ENCODE data around the gene TGFB3. TPM values are rescaled to one million over a fixed set of nuclear protein-coding genes. Genes with fewer than 3 reads are reported as not detected.

Gene TGFB3
- total and polyA plus RNA-seq, 2 of the 13 experiments (the other 11 are each of a cell fraction or from before 2014, with no cell fraction given), result 1.4 to 2.5 TPM

DNA sequence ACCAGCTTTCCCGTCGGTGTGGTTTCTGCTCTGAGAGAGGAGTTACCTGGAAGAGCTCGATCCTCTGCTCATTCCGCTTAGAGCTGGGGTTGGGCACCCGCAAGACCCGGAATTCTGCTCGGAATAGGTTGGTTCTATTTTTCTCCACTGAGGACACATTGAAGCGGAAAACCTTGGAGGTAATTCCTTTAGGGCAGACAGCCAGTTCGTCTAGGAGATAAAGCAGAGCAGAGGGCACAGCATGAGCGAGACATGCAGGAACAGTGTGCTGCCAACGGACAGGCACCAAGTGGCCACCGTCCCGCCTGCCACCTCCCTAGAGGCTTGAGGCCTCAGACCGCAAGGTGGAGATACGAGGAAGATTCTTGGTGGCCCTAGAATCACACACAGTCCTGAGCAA is 10.3 kb downstream of the TGFB3 start:
- Histone ChIP-seq H3K79me2 (ENCODE audit: insufficient read depth, low read length) (no peaks in the 10 kb centered on the region), H3K27ac (ENCODE audit: extremely low read length, insufficient read depth, low read length) (no peak overlapping the region), H3K27me3 (ENCODE audit: control insufficient read depth in 1 of 2, insufficient read depth in 2 of 2, low read length in 2 of 2) (no peaks in the 10 kb centered on the region), H3K4me3 (replicated peaks in 1 of 3; ENCODE audit: insufficient read depth in 1 of 3, low read depth in 2 of 3, low read length in 3 of 3) (no peak overlapping the region), H3K4me2 (ENCODE audit: low read depth, low read length) (no peak overlapping the region), H2AFZ (ENCODE audit: low read length) (no peak overlapping the region), H3K9ac (ENCODE audit: insufficient read depth, low read depth, low read length) (no peak overlapping the region), H3K9me3 (ENCODE audit: low read length) (no peaks in the 10 kb centered on the region), H4K20me1 (ENCODE audit: insufficient read depth, low read length) (no peaks in the 10 kb centered on the region), H3K4me1 (ENCODE audit: insufficient read depth, low read length) (no peaks in the 10 kb centered on the region), H3K36me3 (replicated peaks in 1 of 2; ENCODE audit: control insufficient read depth in 1 of 2, insufficient read depth in 2 of 2, low read length in 2 of 2) (no peaks in the 10 kb centered on the region)
- DNase-seq (ENCODE audit: low spot score), result no peak
- ChIA-PET CTCF (ENCODE audit: low intra/inter-chr PET ratio, low total read pairs) (no interaction called here), POLR2A (no interaction called here)
- ATAC-seq, result no peak
- in situ Hi-C loops (cut with HindIII; ENCODE audit: extremely low pct_ligation_motif_present, low pct_unique_long_range_greater_than_20kb), result no loop called here
- no peak for FAIRE-seq
- TF ChIP-seq STAT5B (CRISPR knock-in tag; IDR thresholded peaks at IDR 0.05) (no peak), SRY (CRISPR knock-in tag; IDR thresholded peaks at IDR 0.05) (no peak)
- intact Hi-C loops (cut with micrococcal nuclease; ENCODE audit: unreplicated experiment), result no loop called here
- BruUV-seq (replicated peaks), result no TSS peak
- 100% methylated on average over 6 of the region's 15 CpGs for WGBS (ENCODE audit: low lambda C conversion rate)

DNA sequence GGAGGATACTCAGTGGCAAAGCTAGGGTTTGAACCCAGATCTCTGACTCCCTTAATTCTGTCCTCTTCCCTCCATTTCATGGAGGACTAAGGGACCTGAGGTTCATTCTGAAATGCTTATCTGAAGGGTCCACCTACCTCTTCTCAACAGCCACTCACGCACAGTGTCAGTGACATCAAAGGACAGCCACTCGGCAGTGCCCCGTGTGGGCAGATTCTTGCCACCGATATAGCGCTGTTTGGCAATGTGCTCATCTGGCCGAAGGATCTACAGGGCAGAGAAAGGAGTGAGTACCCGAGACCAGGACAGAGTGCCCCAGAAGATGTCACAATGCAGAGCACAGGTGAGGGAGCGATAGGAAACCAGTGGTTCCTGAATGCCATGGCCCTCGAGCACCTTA is 10.8 kb downstream of the TGFB3 start:
- ChIA-PET POLR2A (no interaction called here), CTCF (ENCODE audit: low intra/inter-chr PET ratio, low total read pairs) (no interaction called here)
- H3K27me3 ChIP-seq (ENCODE audit: control insufficient read depth in 1 of 2, insufficient read depth in 2 of 2, low read length in 2 of 2), result no peaks in the 10 kb centered on the region
- H3K36me3 ChIP-seq (replicated peaks in 1 of 2; ENCODE audit: control insufficient read depth in 1 of 2, insufficient read depth in 2 of 2, low read length in 2 of 2), result no peaks in the 10 kb centered on the region
- WGBS (ENCODE audit: low lambda C conversion rate), result 89% methylated on average over 9 of the region's 9 CpGs
- no peaks in the 10 kb centered on the region for H3K4me1 ChIP-seq (ENCODE audit: insufficient read depth, low read length)
- no peaks in the 10 kb centered on the region for H4K20me1 ChIP-seq (ENCODE audit: insufficient read depth, low read length)
- no peak for FAIRE-seq
- H3K9me3 ChIP-seq (ENCODE audit: low read length), result no peaks in the 10 kb centered on the region
- no peaks in the 10 kb centered on the region for H3K79me2 ChIP-seq (ENCODE audit: insufficient read depth, low read length)
- TF ChIP-seq ZNF547 (CRISPR knock-in tag; IDR thresholded peaks at IDR 0.05), result no peak
- no peak for ATAC-seq
- H3K4me3 ChIP-seq (replicated peaks in 1 of 3; ENCODE audit: insufficient read depth in 1 of 3, low read depth in 2 of 3, low read length in 3 of 3), result no peak overlapping the region
- H3K4me2 ChIP-seq (ENCODE audit: low read depth, low read length), result no peak overlapping the region
- in situ Hi-C loops (cut with HindIII; ENCODE audit: extremely low pct_ligation_motif_present, low pct_unique_long_range_greater_than_20kb), result no loop called here
- DNase-seq (ENCODE audit: low spot score), result no peak
- no TSS peak for BruUV-seq (replicated peaks)
- H3K27ac ChIP-seq (ENCODE audit: extremely low read length, insufficient read depth, low read length), result no peak overlapping the region
- intact Hi-C loops (cut with micrococcal nuclease; ENCODE audit: unreplicated experiment), result no loop called here
- no peak overlapping the region for H3K9ac ChIP-seq (ENCODE audit: insufficient read depth, low read depth, low read length)
- no peak overlapping the region for H2AFZ ChIP-seq (ENCODE audit: low read length)

DNA sequence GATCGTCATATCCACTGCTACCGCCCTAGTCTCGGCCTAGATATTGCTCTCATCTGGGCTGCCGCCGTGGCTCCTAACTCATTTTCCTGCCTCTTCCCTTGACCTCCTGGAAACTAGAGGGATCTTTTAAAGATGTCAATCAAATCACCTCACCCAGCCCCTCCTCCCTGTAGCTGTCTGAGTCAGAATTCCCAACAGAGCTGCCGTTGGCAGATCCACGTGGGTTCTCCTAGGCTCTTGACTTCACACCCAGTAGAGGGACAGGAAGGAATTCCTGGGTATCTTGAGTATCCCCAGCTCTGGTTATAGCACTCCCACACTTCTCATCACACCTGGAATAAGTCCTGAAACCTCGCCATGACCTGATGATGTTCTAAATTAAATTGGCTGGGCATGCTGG is 11.9 kb downstream of the TGFB3 start:
- CTCF ChIA-PET (ENCODE audit: low intra/inter-chr PET ratio, low total read pairs), result no interaction called here
- H3K79me2 ChIP-seq (ENCODE audit: insufficient read depth, low read length), result no peaks in the 10 kb centered on the region
- H3K27me3 ChIP-seq (ENCODE audit: control insufficient read depth in 1 of 2, insufficient read depth in 2 of 2, low read length in 2 of 2), result no peaks in the 10 kb centered on the region
- WGBS (ENCODE audit: low lambda C conversion rate), result 84% methylated on average over 8 of the region's 8 CpGs
- POLR2A ChIA-PET, result no interaction called here
- in situ Hi-C loops (cut with HindIII; ENCODE audit: extremely low pct_ligation_motif_present, low pct_unique_long_range_greater_than_20kb) (no loop called here), intact Hi-C loops (cut with micrococcal nuclease; ENCODE audit: unreplicated experiment) (no loop called here)
- H3K4me3 ChIP-seq (replicated peaks in 1 of 3; ENCODE audit: insufficient read depth in 1 of 3, low read depth in 2 of 3, low read length in 3 of 3), result no peak overlapping the region
- no peak overlapping the region for H2AFZ ChIP-seq (ENCODE audit: low read length)
- H3K36me3 ChIP-seq (replicated peaks in 1 of 2; ENCODE audit: control insufficient read depth in 1 of 2, insufficient read depth in 2 of 2, low read length in 2 of 2), result no peaks in the 10 kb centered on the region
- ATAC-seq (no peak), FAIRE-seq (no peak), DNase-seq (ENCODE audit: low spot score) (no peak)
- H3K27ac ChIP-seq (ENCODE audit: extremely low read length, insufficient read depth, low read length), result no peak overlapping the region
- no peaks in the 10 kb centered on the region for H3K9me3 ChIP-seq (ENCODE audit: low read length)
- no peak overlapping the region for H3K4me2 ChIP-seq (ENCODE audit: low read depth, low read length)
- H3K4me1 ChIP-seq (ENCODE audit: insufficient read depth, low read length), result no peaks in the 10 kb centered on the region
- H3K9ac ChIP-seq (ENCODE audit: insufficient read depth, low read depth, low read length), result no peak overlapping the region
- H4K20me1 ChIP-seq (ENCODE audit: insufficient read depth, low read length), result no peaks in the 10 kb centered on the region
- BruUV-seq (replicated peaks), result no TSS peak
- TF ChIP-seq ETV5 (CRISPR knock-in tag; IDR thresholded peaks at IDR 0.05; ENCODE audit: borderline replicate concordance) (no peak), YEATS4 (CRISPR knock-in tag; IDR thresholded peaks at IDR 0.05; ENCODE audit: borderline replicate concordance) (no peak), PHB2 (IDR thresholded peaks at IDR 0.05; ENCODE audit: partially characterized antibody) (no peak), POLR2AphosphoS2 (IDR thresholded peaks at IDR 0.05; ENCODE audit: low read depth, low read length) (no peak)
